DMS153 treated with DMSO at 0.1 percent for 48 hours (cell line): Measurements from ENCODE around the gene RMND5A.

Experiments used
- DNase-seq: peaks from one replicate; lab custom pipeline; 2025; ENCODE audit not compliant: unreplicated experiment; lab: John Stamatoyannopoulos, UW

RMND5A gene

DNA sequence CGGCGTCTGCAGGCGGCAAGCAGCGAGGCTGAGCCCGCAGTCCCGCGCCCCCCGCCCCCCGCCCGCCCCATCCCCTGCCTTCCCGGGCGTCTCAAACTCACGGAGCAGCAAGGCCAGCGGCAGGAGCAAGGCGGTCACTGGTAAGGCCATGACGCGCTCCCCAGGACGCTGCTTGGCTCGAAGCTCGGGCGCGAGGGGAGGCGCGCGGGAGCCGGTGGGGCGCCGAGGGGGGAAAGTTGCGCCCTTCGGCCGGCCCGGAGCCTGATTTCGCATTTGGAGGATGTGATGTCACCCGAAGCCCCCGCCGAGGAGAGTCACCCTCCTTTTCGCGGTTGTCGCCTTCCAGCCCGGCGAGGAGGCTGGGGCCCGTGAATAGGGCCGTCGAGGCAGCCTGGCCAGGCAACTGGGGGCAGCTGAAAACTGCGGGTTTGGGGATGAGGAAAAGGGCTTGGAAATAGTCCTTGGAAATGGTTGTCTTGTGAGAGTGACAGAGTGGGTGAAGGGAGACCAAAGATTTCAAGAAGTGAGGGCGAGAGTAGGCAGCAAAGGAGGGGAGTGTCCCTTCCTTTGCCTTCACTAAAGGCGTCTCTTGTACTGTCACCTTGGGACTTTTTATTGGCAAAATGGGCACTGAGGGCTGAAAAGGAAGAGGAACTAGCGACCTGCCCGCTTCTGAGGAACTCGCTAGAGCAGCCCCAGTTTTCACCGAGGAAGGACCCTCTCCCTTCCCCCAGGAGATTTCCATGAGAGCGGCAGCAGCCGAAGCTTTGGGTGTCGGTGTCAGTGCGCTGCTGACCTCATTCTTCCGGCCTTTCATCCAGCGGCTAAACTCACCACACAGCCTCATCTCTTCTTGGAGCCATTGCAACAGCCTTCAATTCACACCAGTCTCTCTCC lies 70.8 kb downstream of the RMND5A start, which contains the start of gene CD8A:
Gene CD8A, minus strand, starts transcription at position 238 of the 897 bp plus-strand sequence. Its CDS starts 88 bp downstream, at position 150.
- no peak for DNase-seq

DNA sequence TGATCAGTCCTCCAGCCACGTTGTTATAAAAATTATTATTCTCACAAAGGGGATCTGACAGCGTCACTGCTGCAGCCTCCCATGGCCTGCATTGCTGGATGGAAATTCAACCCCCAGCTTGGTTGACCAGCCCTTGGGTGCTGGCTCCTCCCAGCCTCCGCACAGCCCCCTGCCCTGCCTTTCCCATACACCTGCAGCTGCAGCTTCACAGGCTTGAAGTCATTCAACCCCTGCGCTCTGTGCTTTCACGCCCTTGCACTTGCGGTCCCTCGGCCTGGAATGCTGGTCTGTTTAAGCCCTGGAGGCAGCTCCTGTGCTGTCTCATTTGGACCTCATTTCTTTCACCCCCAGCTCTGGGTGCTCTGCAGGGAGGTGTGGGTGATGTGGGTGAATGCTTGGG lies 71.5 kb downstream of the RMND5A start:
- no peak for DNase-seq

DNA sequence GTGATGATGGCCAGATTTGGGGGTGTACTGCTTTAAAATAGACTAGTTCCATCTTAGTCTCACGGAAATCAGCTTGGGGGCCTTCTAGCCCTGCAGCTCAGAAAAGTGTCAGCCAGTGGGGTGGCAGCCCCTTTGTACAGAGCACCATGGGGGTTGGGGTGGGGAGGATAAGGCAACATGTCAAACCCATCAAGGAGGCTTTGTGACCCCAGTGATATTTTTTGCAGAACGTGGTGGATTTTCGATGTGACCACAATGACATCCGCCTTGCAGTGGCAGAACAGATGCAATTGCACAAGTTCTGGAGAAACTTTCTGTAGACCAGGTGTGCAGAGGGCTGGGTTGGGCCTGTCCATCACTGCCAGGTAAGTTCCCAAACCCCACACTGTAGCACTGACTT lies 73.7 kb downstream of the RMND5A start:
- DNase-seq = no peak

DNA sequence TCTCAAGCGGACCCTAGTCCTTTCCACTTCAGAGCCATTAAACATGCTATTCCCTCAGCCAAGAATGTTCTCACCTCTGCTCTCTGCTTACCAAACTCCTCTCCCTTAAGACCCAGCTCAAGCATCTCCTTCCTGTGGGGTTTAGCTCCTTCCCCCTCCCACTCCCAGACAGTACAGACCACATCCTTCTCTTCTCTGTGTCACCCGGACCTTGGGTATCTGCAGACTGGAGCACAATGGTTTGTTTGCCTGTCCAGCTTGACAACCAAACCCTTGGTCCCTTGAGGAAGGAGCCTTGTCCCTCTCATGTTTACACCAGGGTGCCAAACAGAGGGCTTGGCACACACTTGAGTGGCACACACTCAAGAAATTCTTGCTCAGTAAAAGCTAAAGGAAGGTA lies 74.8 kb downstream of the RMND5A start:
- no peak for DNase-seq

DNA sequence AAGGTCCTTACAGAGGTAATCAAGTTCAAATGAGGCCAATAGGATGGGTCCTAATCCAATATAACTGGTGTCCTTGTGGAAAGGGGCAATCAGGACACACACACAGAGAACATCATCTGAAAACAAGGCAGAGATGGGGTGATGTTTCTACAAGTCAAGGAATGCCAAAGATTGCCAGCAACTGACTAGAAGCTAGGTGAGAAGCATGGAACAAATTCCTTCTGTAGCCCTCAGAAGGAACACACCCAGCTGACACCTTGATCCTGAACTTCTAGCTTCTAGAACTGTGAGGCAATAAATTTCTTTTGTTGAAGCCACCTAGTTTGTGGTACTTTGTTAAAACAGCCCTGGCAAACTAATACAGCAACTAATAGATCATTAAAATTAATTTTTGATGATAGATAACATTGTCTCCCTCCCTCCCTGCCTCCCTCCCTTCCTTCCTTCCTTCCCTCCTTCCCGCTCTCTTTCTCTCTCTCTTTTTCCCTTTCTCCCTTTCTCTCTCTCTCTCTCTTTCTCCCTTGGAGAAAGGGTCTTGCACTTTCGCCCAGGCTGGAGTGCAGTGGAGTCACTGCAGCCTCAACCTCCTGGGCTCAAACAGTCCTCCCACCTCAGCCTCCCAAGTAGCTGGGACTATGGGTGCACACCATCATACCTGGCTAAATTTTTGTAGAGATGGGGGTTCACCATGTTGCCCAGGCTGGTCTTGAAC lies 80.9 kb downstream of the RMND5A start:
- no peak for DNase-seq

DNA sequence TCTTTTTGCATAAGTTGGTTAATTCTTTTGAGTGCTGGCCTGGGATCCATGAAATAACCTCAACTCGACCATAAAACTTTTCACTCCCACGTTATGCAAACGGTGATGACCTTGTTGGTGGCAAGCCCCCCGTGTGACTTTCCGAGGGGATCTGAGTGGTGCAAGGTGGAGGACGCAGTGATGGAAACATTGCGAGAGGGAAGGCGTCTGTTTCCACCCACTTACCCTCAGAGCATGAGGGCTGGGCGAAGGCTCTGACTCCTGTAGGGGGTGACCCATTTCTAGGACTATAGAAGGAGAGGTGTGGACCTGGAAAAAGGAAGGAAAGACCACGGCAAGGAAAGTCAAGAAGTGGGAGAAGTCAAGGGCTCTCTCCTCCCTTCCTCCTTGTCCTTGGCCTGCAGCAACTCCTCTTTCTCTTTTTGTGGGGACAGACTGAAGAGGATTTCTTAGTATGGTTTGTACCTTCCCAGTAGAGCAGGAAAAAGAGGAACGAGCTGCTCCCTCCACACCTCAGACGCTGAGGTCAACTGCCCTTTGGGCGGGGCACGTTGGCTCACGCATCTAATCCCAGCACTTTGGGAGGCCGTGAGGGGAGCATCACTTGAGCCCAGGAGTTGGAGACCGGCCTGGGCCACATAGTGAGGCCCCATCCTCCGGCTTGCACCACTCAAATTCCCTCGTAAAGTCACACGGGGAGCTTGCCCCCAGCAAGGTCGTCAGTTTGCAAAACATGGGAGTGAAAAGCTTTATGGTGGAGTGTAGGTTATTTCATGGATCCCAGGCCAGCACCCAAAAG lies 86.2 kb downstream of the RMND5A start:
- DNase-seq = no peak

DNA sequence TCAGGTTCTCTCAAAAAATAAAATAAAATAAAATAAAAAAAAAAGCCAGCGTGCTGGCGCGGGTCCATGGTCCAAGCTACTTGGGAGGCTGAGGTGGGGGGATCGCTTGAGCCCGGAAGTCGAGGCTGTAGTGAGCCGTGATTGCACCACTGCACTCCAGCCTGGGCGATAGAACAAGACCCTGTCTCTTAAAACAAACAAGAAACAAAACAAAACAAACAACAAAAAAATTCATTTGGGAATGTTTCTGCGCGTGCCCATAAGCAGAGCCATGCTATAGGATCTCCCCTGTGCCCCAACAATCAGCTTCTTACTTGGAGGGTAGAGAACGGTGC lies 87.0 kb downstream of the RMND5A start:
- no peak for DNase-seq

DNA sequence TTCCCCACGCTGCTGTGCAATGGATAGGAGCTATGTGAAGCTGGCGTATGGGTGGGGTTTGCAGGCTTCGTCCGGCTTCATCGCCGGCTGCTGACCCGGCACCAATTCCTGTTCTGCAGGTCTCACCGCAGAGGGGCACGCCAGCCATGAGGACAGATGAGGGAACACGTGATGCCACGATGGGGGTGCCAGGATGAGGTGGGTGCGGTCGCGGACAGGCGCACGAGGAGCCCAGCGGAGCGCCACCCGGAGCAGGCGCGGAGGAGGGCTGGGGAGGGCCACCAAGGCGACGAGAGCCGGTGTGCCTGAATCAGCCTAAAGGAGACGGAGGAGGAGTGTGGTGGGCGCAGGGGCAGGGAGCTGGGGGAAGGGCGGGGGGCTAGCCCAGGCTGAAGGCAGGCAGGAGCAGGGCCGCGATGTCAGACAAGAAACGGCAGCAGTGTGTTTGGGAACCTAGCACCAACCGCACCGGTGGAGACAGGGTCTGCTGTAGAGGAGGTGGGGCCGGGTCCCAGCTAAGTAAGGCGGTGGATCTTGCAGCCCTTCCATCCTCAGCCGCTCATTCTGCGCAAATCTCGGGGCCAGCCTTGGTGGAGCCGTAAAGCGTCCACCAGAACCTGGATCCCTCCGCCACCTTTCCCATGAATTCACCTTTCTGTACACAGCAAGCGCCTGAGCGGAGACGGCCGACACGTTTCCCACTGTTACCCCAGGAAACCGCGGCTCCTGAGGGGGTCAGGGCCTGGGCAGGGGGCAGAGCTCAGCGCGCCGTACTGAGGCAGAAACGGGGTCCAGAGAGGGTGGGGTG lies 87.6 kb downstream of the RMND5A start:
- no peak for DNase-seq

DNA sequence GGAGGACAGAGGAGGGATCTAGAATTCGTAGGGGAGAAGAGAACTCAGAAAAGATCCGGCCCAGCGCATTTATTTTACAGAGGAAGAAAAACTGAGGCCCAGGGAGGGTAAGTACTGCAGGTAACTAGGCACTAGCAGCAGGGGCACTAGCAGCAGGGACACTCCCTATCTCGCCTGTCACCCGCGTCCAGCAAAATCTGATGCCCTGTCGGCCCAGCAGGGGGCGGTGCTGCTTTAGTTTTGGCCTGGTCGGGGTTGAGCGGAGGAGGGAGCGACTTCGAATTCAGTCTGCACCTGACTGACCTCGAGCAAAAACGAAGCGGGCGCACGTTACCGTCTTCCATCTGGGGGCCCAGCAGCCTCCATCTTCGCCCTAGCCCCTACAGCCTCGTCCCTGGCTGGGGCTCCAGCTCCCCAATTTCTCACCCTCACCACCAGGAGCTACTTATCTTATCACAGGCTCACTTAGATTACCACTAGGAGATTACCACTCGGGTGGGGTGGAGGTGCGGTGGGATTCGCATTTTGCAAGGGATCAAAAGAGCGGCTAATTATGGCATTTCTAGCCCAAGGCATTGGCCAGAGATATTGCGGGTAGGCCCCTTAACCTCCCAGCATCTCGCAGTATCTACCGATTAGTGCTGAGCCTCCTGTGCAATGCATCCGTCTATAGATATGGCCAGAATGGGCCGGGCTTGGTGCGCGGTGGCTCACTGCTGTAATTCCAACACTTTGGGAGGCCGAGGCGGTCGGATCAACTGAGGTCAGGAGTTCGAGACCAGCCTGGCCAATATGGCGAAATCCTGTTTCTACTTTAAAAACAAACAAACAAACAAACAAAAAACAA lies 88.4 kb downstream of the RMND5A start:
- peak; percentile 79 for DNase-seq

DNA sequence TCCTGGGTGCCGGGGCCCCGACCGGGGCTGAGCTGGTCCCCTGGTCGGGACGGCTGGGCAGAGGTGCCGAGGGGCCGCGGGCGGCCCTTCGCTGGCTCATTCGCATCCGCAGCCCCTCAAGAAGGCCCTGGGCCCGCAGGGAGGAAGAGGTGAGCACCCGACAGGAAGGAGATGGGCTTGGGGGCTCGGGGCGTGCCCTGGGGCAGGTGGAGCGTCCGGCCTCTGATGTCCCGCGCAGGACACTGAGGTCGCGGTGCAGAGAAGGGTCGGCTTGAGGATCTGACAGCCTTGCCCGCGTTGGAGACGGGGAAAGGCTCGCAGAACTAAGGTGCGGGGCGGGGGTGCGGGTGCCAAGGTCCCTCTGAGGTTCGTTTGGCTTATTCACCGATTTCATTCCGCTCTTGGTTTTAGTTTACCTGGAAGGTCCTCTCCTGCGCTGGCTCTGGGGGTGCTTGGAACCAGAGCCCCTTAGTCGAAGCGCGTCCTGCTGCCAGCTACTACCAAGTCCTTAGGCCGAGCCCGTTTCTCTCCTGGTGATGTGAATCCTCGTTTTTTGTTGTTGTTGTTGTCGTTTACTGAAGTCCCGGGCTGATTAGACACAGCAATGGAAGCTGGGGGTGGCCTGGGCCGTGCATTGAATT lies 89.5 kb downstream of the RMND5A start:
- no peak for DNase-seq

DNA sequence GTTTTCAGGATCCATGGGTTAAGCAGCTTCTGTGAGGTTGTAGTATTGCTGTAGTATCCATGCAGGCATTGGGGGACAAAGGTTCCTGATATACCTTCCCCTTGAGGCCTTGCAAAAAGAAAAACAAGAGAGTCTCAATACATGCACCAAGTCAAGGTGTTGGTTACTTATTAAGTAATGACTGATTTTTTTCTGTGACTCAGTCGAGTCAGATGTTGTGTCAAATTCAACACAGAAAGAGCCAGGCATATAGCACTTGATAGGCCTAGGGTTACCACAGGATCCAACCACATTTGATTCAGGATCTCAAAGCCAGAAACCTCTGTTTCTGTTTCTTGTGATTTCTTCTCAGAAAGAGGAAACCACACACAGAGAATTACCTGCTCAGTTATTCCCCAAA lies 95.5 kb downstream of the RMND5A start:
- no peak for DNase-seq

DNA sequence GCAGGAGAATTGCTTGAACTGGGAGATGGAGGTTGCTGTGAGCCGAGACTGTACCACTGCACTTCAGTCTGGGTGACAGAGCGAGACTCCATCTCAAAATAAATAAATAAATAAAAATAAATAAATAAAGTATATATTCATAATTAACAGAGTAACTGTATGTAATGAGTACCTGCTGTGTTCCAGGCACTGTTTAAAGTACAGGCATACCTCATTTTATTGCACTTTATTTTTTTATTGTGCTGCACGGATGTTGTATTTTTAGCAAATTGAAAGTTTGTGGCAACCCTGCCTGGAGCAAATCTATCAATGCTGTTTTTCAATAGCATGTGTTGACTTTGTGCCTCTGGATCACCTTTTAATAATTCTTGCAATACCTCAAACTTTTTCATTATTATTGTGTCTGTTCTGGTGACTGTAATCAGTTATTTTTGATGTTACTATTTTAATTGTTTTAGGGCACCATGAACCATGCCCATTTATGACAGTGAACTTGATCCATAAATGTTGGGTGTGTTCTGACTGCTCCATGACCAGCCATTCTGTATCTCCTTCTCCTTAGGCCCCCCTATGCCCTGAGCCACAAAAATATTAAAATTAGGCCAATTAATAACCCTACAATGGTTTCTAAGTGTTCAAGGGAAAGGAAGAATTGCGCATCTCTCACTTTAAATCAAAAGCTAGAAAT lies 98.2 kb downstream of the RMND5A start:
- DNase-seq = no peak

DNA sequence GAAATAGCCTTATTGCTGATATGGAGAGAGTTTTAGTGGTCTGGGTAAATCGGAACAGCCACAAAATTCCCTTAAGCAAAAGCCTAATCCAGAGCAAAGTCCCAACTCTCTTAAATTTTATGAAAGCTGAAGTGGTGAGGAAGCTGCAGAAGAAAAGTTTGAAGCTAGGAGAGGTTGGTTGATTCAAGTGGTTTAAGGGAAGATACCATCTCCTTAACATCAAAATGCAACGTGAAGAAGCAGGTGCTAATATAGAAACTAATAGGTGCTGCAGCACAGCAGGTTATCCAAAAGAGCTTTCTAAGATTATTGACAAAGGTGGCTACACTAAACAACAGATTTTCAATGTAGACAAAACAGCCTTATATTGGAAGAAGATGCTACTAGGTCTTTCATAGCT lies 98.9 kb downstream of the RMND5A start:
- no peak for DNase-seq

DNA sequence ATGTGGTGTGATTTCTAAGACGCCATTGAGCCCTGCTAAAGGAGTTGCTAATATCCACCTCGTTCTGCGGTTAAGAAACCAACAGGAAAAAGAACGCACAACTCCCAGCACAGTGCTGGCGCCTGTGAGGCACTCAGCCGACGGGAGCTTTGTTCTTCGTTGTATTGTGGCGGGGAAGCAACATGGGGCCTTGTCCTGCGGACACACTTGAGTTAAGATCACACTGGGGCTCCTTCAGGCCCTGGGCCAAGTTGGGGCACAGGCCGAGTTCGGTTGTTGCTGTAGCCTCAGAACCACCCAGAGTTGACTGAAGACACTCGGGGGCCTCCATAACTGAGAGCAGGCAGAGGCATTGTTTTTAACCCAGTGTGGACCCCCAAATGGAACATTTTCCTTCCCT lies 101.2 kb downstream of the RMND5A start:
- DNase-seq = no peak

DNA sequence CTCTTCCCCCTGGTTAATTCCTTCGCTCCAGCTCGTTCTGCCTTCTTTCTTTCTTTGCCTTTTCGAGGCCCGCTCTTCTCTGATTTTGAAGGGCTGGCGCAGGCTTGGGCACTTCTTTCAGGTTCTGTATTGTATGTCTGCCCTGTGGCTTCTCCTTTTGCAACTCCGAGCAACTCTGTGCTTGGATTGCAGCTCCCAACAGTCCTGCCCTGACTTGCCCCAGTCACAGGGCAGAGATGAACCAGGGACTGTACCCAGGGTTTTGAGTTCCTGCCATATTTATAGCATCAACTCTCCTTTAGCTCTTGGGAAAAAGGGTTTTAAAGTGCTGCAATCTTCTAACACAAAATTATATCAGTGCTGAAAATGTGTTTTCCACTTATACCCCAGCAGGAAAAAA lies 101.8 kb downstream of the RMND5A start:
- DNase-seq = no peak

DNA sequence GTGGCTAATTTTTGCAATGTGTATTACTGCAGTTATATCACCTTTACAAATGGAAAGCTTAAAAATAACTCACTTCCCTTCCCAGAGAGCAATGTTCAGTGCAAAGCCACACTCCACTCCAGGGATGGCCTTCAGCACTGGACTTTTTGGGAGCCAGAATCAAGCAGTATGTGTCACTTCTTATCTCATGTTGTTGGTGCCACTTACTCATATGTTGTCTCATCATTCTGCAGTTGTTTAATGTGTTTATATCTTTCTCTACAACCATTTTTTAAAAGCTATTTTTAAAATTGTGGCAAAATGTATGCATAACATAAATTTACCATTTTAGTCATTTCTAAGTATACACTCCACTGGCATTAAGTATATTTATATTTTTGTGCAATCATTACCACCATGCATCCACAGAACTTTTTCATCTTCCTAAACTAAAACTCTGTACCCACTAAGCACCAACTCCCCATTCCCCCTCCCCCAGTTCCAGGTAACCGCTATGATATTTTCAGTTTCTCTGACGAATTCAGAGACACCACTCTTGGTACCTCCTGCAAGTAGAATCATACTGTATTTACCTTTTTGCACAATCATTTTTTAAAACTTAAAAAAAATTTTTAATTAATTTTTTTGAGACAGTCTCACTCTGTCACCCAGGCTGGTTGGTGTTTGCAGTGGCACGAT lies 102.7 kb downstream of the RMND5A start:
- DNase-seq = no peak

DNA sequence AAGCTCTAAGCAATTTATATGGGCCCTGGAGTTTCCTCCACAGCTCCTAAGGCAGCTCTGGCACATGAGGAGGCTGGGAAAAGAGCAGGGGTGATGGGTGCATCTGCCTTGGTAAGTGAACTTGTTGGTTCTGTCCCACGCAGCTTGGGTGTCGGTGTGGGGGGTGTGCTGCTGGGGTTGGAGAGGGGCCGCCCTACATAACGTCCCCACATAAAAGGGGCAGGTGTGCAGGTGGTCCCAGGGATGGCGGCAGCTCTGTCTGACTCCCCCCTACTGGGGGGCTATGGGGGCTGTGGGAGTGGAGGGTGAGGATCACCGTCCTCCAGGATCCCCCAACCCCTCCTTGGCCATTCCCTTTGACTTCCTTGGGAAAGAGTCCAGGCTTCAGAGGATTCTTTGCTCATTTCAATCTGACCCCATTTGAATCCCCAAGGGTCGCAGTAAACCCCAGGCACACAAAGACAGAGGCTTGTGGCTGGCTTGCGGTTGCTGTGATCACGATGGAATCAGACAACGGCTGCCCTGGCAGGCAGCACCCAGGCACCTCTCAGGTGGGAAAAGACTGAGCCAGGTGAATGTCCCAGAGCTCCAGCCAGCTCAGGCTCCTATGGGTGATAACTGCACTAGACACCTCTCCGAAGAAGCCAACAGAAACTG lies 105.1 kb downstream of the RMND5A start:
- no peak for DNase-seq
